ENCODE measurements around the gene BSG. TPM values are rescaled to one million over a fixed set of nuclear protein-coding genes. Genes with fewer than 3 reads are reported as not detected.
"Not testable (repeated sequence)": the region's sequence is repeated elsewhere in the genome, so short reads cannot be mapped to it uniquely, and the experiment has no call there.

BSG gene
- total and polyA plus RNA-seq, 10 of the 15 experiments (the other 5 are each of a cell fraction or from before 2014, with no cell fraction given) = 2.8 to 297 (median 199) TPM

GRCh38 chr19:620166-620862 lies 47.9 kb downstream of the BSG start:
- H3K4me2 ChIP-seq (ENCODE audit: control insufficient read depth, insufficient read depth) = no peak overlapping the region
- FAIRE-seq = no peak
- RAD21 ChIA-PET (ENCODE audit: unreplicated experiment) = no interaction called here
- 96% methylated on average over 34 of the region's 51 CpGs for WGBS (ENCODE audit: insufficient coverage, insufficient replicate concordance, low lambda C conversion rate, missing lambda C conversion rate)
- H3K79me2 ChIP-seq (ENCODE audit: control insufficient read depth, insufficient read depth, low read length) = no peaks in the 10 kb centered on the region
- no peak overlapping the region for H3K9ac ChIP-seq (ENCODE audit: control insufficient read depth, insufficient read depth, low read length)
- no peaks in the 10 kb centered on the region for H4K20me1 ChIP-seq (ENCODE audit: control insufficient read depth, insufficient read depth)
- ATAC-seq = no peak
- SMC1A ChIA-PET (ENCODE audit: uncharacterized antibody, unreplicated experiment) = no interaction called here
- POLR2A ChIA-PET = no interaction called here
- no peak for DNase-seq (ENCODE audit: low read depth, low spot score)
- TF ChIP-seq E4F1 (IDR thresholded peaks at IDR 0.05; ENCODE audit: borderline replicate concordance, partially characterized antibody) (no peak), ZNF274 (IDR thresholded peaks at IDR 0.05; ENCODE audit: insufficient read depth, insufficient read length) (no peak), ATF3 (IDR thresholded peaks at IDR 0.05; ENCODE audit: borderline replicate concordance, extremely low read depth, low read depth, low read length) (no peak), PAX8 (IDR thresholded peaks at IDR 0.05) (no peak), CBFB (IDR thresholded peaks at IDR 0.05; ENCODE audit: low read depth) (no peak), SKIL (IDR thresholded peaks at IDR 0.05; ENCODE audit: low read depth, poor library complexity, severe bottlenecking) (no peak), SIX5 (IDR thresholded peaks at IDR 0.05; ENCODE audit: low read depth, low read length, severe bottlenecking) (no peak), NR2F1 (conservative IDR thresholded peaks at IDR 0.05) (no peak), POLR2AphosphoS2 (IDR thresholded peaks at IDR 0.05; ENCODE audit: low read depth, low read length) (no peak)
- intact Hi-C loops (cut with micrococcal nuclease; ENCODE audit: unreplicated experiment) = no loop called here
- CTCF ChIA-PET = no interaction called here
- H2AFZ ChIP-seq (ENCODE audit: control insufficient read depth, low read depth, low read length) = no peak overlapping the region
- BruUV-seq (replicated peaks) = no TSS peak
- no peaks in the 10 kb centered on the region for H3K27me3 ChIP-seq (replicated peaks in 1 of 2; ENCODE audit: control insufficient read depth in 2 of 2, insufficient read depth in 2 of 2, low read length in 1 of 2)
- H3K36me3 ChIP-seq (ENCODE audit: control insufficient read depth in 2 of 2, insufficient read depth in 2 of 2, low read length in 1 of 2) = peaks cover 4 to 9% of the 10 kb centered on the region in 2 experiments; a peak in 3 of 4 replicates
- H3K9me3 ChIP-seq (replicated peaks; ENCODE audit: control insufficient read depth, insufficient read depth, low read length) = no peaks in the 10 kb centered on the region; the same call in 2 of the 3 replicates
- no peak overlapping the region for H3K27ac ChIP-seq (ENCODE audit: control insufficient read depth, insufficient read depth)
- H3K4me3 ChIP-seq = no peak overlapping the region
- no peaks in the 10 kb centered on the region for H3K4me1 ChIP-seq (ENCODE audit: control insufficient read depth, insufficient read depth, low read length)
- in situ Hi-C loops (cut with MboI) = no loop called here

- H3K9ac ChIP-seq (ENCODE audit: control insufficient read depth, insufficient read depth, low read length); POLR2A ChIA-PET; SMC1A ChIA-PET (ENCODE audit: uncharacterized antibody, unreplicated experiment); ATAC-seq; in situ Hi-C loops (cut with MboI); H3K27ac ChIP-seq (ENCODE audit: control insufficient read depth, insufficient read depth); H3K4me1 ChIP-seq (ENCODE audit: control insufficient read depth, insufficient read depth, low read length); CTCF ChIA-PET; RAD21 ChIA-PET (ENCODE audit: unreplicated experiment); BruUV-seq (replicated peaks); intact Hi-C loops (cut with micrococcal nuclease; ENCODE audit: unreplicated experiment); H4K20me1 ChIP-seq (ENCODE audit: control insufficient read depth, insufficient read depth); FAIRE-seq; H3K36me3 ChIP-seq (ENCODE audit: control insufficient read depth in 2 of 2, insufficient read depth in 2 of 2, low read length in 1 of 2); H3K27me3 ChIP-seq (replicated peaks in 1 of 2; ENCODE audit: control insufficient read depth in 2 of 2, insufficient read depth in 2 of 2, low read length in 1 of 2); DNase-seq (ENCODE audit: low read depth, low spot score); H3K9me3 ChIP-seq (replicated peaks; ENCODE audit: control insufficient read depth, insufficient read depth, low read length); H3K4me3 ChIP-seq; H2AFZ ChIP-seq (ENCODE audit: control insufficient read depth, low read depth, low read length); H3K79me2 ChIP-seq (ENCODE audit: control insufficient read depth, insufficient read depth, low read length); H3K4me2 ChIP-seq (ENCODE audit: control insufficient read depth, insufficient read depth): not testable (repeated sequence)
- 94% methylated on average over 17 of the region's 48 CpGs for WGBS (ENCODE audit: insufficient coverage, insufficient replicate concordance, low lambda C conversion rate, missing lambda C conversion rate)
Measured at GRCh38 chr19:621191-621590, 48.8 kb downstream of the BSG start.
